Osteoblast (primary cell): Measurements from ENCODE around the gene SFT2D2. TPM values are rescaled to one million over a fixed set of nuclear protein-coding genes. Genes with fewer than 3 reads are reported as not detected.

Experiments used
- DNase-seq: peaks from one replicate; pipeline ENCODE4 v3.0.0; 2011; ENCODE audit warnings: low spot score, mixed read lengths; ENCODE audit not compliant: insufficient read length; ENCODE audit errors: missing footprints
- H2AFZ ChIP-seq: 2 replicates; pipeline ENCODE4 v1.6.0; 2011; ENCODE audit warnings: mild to moderate bottlenecking, low read length
- H3K27ac ChIP-seq: 2 replicates; pipeline ENCODE4 v1.5.1; 2011; ENCODE audit warnings: mild to moderate bottlenecking, low read depth, low read length, moderate library complexity
- H3K27me3 ChIP-seq: 2 replicates; pipeline ENCODE4 v1.6.0; 2012; ENCODE audit warnings: mild to moderate bottlenecking, control low read depth, inconsistent platforms, low read length, moderate library complexity; ENCODE audit not compliant: insufficient read depth
- H3K36me3 ChIP-seq: 2 replicates; pipeline ENCODE4 v1.5.1; 2011; ENCODE audit warnings: mild to moderate bottlenecking, low read length, control low read depth, moderate library complexity; ENCODE audit not compliant: insufficient read depth
- H3K4me1 ChIP-seq: 2 replicates; pipeline ENCODE4 v1.5.1; 2011; ENCODE audit warnings: mild to moderate bottlenecking, low read length, control low read depth, moderate library complexity; ENCODE audit not compliant: insufficient read depth
- H3K4me2 ChIP-seq: 2 replicates; pipeline ENCODE4 v1.6.0; 2011; ENCODE audit warnings: mild to moderate bottlenecking, low read length; ENCODE audit not compliant: insufficient read depth
- H3K4me3 ChIP-seq: fragments of 200-600 bp; sonication (generic); 3 replicates; pipeline ENCODE4 v1.5.1; 2012; ENCODE audit warnings: mild to moderate bottlenecking, low read length, inconsistent platforms; ENCODE audit not compliant: insufficient read depth
- H3K79me2 ChIP-seq: 2 replicates; pipeline ENCODE4 v1.6.0; 2012; ENCODE audit warnings: mild to moderate bottlenecking, low read length, control low read depth, inconsistent platforms; ENCODE audit not compliant: insufficient read depth
- H3K9me3 ChIP-seq: 2 replicates; pipeline ENCODE4 v1.5.1; 2011; ENCODE audit warnings: low read depth, low read length, control low read depth
- H4K20me1 ChIP-seq: 2 replicates; pipeline ENCODE4 v1.6.0; 2012; ENCODE audit warnings: mild to moderate bottlenecking, low read length, control low read depth; ENCODE audit not compliant: insufficient read depth
- CTCF ChIP-seq: IDR thresholded peaks from 2 replicates; pipeline ENCODE4 v1.5.1; 2011; ENCODE audit warnings: mild to moderate bottlenecking, low read depth, low read length, moderate library complexity; ENCODE audit errors: extremely low read depth
- total RNA-seq: library from RNA; depleted of rRNA; stranded (reverse); fragments of >200 nt; gene quantifications from 2 replicates; pipeline ENCODE4 v1.2.3, GENCODE V29; 2012

The SFT2D2 gene
- total RNA-seq, 1 donor: 60.8 TPM

GRCh38 chr1:168280296-168280927, 54.6 kb downstream of the SFT2D2 start, which contains the start of gene TBX19:
Gene TBX19 (plus strand): TSS chr1:168280877. CDS start chr1:168281091, 214 bp downstream.
- Histone ChIP-seq H3K27me3 (no peaks in the 10 kb centered on the region), H3K79me2 (no peaks in the 10 kb centered on the region), H3K4me1 (no peaks in the 10 kb centered on the region), H3K9me3 (no peaks in the 10 kb centered on the region), H4K20me1 (no peaks in the 10 kb centered on the region), H3K4me3 (no peak within 1 kb of the TSS), H2AFZ (no peak within 1 kb of the TSS), H3K27ac (no peak within 1 kb of the TSS), H3K36me3 (no peaks in the 10 kb centered on the region), H3K4me2 (no peak within 1 kb of the TSS)
- TF ChIP-seq CTCF: no peak
- DNase-seq: no peak

- no peak for TF ChIP-seq CTCF
- Histone ChIP-seq H3K27ac (no peak overlapping the region), H4K20me1 (no peaks in the 10 kb centered on the region), H3K9me3 (no peaks in the 10 kb centered on the region), H3K4me2 (no peak overlapping the region), H3K36me3 (no peaks in the 10 kb centered on the region), H3K79me2 (no peaks in the 10 kb centered on the region), H3K4me1 (no peaks in the 10 kb centered on the region), H3K27me3 (no peaks in the 10 kb centered on the region), H3K4me3 (no peak overlapping the region), H2AFZ (no peak overlapping the region)
- no peak for DNase-seq
Observed at GRCh38 chr1:168281603-168282325, 56.0 kb downstream of the SFT2D2 start.

- Histone ChIP-seq H3K4me1 (peaks cover 7% of the 10 kb centered on the region), H3K9me3 (no peaks in the 10 kb centered on the region), H3K27ac (no peak overlapping the region), H3K4me2 (no peak overlapping the region), H3K79me2 (no peaks in the 10 kb centered on the region), H4K20me1 (peaks cover 3% of the 10 kb centered on the region), H3K36me3 (no peaks in the 10 kb centered on the region), H3K27me3 (no peaks in the 10 kb centered on the region), H3K4me3 (no peak overlapping the region), H2AFZ (no peak overlapping the region)
- no peak for DNase-seq
- no peak for TF ChIP-seq CTCF
Observed at GRCh38 chr1:168285521-168285790, 59.7 kb downstream of the SFT2D2 start.
